Measurements from ENCODE around the gene PTAFR. TPM values are rescaled to one million over a fixed set of nuclear protein-coding genes. Genes with fewer than 3 reads are reported as not detected.

The PTAFR gene
- 1.8 and 2.3 TPM in 2 replicates for total RNA-seq

GRCh38 chr1:28176492-28177470, at the start of gene PTAFR:
Gene PTAFR (minus strand): TSS chr1:28176690. CDS start chr1:28151021, 25,669 bp downstream.
- H3K36me3 ChIP-seq (ENCODE audit: control insufficient read depth, insufficient read depth, low read length), result no peaks in the 10 kb centered on the region
- no peaks in the 10 kb centered on the region for H3K27me3 ChIP-seq (ENCODE audit: control insufficient read depth, insufficient read depth, low read length)
- DNase-seq (ENCODE audit: low read depth), result no peak
- no peak within 1 kb of the TSS for H3K4me3 ChIP-seq (ENCODE audit: low read depth, low read length)
- no peak for TF ChIP-seq CTCF (IDR thresholded peaks at IDR 0.05; ENCODE audit: insufficient read depth, low read length, poor library complexity, severe bottlenecking)

GRCh38 chr1:28213315-28213714, 36.8 kb upstream of the PTAFR start:
- H3K4me3 ChIP-seq (ENCODE audit: low read depth, low read length), result no peak overlapping the region
- no peak for TF ChIP-seq CTCF (IDR thresholded peaks at IDR 0.05; ENCODE audit: insufficient read depth, low read length, poor library complexity, severe bottlenecking)
- no peak for DNase-seq (ENCODE audit: low read depth)
- no peaks in the 10 kb centered on the region for H3K36me3 ChIP-seq (ENCODE audit: control insufficient read depth, insufficient read depth, low read length)
- H3K27me3 ChIP-seq (ENCODE audit: control insufficient read depth, insufficient read depth, low read length), result no peaks in the 10 kb centered on the region

GRCh38 chr1:28209700-28210099, 33.2 kb upstream of the PTAFR start:
- TF ChIP-seq CTCF (IDR thresholded peaks at IDR 0.05; ENCODE audit: insufficient read depth, low read length, poor library complexity, severe bottlenecking), result no peak
- Histone ChIP-seq H3K36me3 (ENCODE audit: control insufficient read depth, insufficient read depth, low read length) (no peaks in the 10 kb centered on the region), H3K4me3 (ENCODE audit: low read depth, low read length) (no peak overlapping the region), H3K27me3 (ENCODE audit: control insufficient read depth, insufficient read depth, low read length) (no peaks in the 10 kb centered on the region)
- DNase-seq (ENCODE audit: low read depth), result no peak

GRCh38 chr1:28208818-28209441, 32.4 kb upstream of the PTAFR start:
- peak; percentile 82 for TF ChIP-seq CTCF (IDR thresholded peaks at IDR 0.05; ENCODE audit: insufficient read depth, low read length, poor library complexity, severe bottlenecking)
- peak; percentile 29 for DNase-seq (ENCODE audit: low read depth)
- no peaks in the 10 kb centered on the region for H3K27me3 ChIP-seq (ENCODE audit: control insufficient read depth, insufficient read depth, low read length)
- H3K4me3 ChIP-seq (ENCODE audit: low read depth, low read length), result no peak overlapping the region
- no peaks in the 10 kb centered on the region for H3K36me3 ChIP-seq (ENCODE audit: control insufficient read depth, insufficient read depth, low read length)

- Histone ChIP-seq H3K36me3 (ENCODE audit: control insufficient read depth, insufficient read depth, low read length) (peaks cover 3% of the 10 kb centered on the region), H3K27me3 (ENCODE audit: control insufficient read depth, insufficient read depth, low read length) (no peaks in the 10 kb centered on the region), H3K4me3 (ENCODE audit: low read depth, low read length) (no peak overlapping the region)
- no peak for TF ChIP-seq CTCF (IDR thresholded peaks at IDR 0.05; ENCODE audit: insufficient read depth, low read length, poor library complexity, severe bottlenecking)
- no peak for DNase-seq (ENCODE audit: low read depth)
Observed at GRCh38 chr1:28205243-28205642, 28.8 kb upstream of the PTAFR start.
